ENCODE measurements around the gene SPON1.

SPON1 gene

GRCh38 chr11:13956988-13957387, 5.5 kb upstream of the SPON1 start:
- no peaks in the 10 kb centered on the region for H3K36me3 Mint-ChIP-seq (ENCODE audit: low read depth)
- ATAC-seq (no peak), DNase-seq (no peak)
- H3K4me3 Mint-ChIP-seq, result no peak overlapping the region
- no peak overlapping the region for H3K27ac Mint-ChIP-seq
- H3K4me1 Mint-ChIP-seq, result no peaks in the 10 kb centered on the region
- peaks cover 20% of the 10 kb centered on the region for H3K27me3 Mint-ChIP-seq
- no peaks in the 10 kb centered on the region for H3K9me3 Mint-ChIP-seq

GRCh38 chr11:13958641-13959400, 3.7 kb upstream of the SPON1 start:
- Mint-ChIP-seq H3K27me3 (peaks cover 28% of the 10 kb centered on the region), H3K4me3 (no peak overlapping the region), H3K9me3 (no peaks in the 10 kb centered on the region), H3K27ac (no peak overlapping the region), H3K4me1 (peaks cover 7% of the 10 kb centered on the region), H3K36me3 (ENCODE audit: low read depth) (no peaks in the 10 kb centered on the region)
- DNase-seq, result no peak
- ATAC-seq, result no peak

- no peak for DNase-seq
- no peak overlapping the region for H3K27ac Mint-ChIP-seq
- peaks cover 15% of the 10 kb centered on the region for H3K4me1 Mint-ChIP-seq
- H3K27me3 Mint-ChIP-seq, result peaks cover 55% of the 10 kb centered on the region
- no peaks in the 10 kb centered on the region for H3K9me3 Mint-ChIP-seq
- H3K4me3 Mint-ChIP-seq, result peak overlapping the region; percentile 41
- no peak for ATAC-seq
- H3K36me3 Mint-ChIP-seq (ENCODE audit: low read depth), result no peaks in the 10 kb centered on the region
Observed at GRCh38 chr11:13962198-13962561, 343 bp upstream of the SPON1 start.

- ATAC-seq (peak; percentile 55), DNase-seq (peak; percentile 49)
- H3K36me3 Mint-ChIP-seq (ENCODE audit: low read depth), result no peaks in the 10 kb centered on the region
- peaks cover 15% of the 10 kb centered on the region for H3K4me1 Mint-ChIP-seq
- H3K9me3 Mint-ChIP-seq, result no peaks in the 10 kb centered on the region
- H3K4me3 Mint-ChIP-seq, result peak overlapping the region; percentile 69
- peaks cover 55% of the 10 kb centered on the region for H3K27me3 Mint-ChIP-seq
- no peak overlapping the region for H3K27ac Mint-ChIP-seq
Observed at GRCh38 chr11:13963169-13963948, 836 bp downstream of the SPON1 start.

GRCh38 chr11:13963949-13964770, 1.6 kb downstream of the SPON1 start:
- H3K27ac Mint-ChIP-seq, result no peak overlapping the region
- peak overlapping the region; percentile 69 for H3K4me3 Mint-ChIP-seq
- DNase-seq (no peak), ATAC-seq (no peak)
- H3K4me1 Mint-ChIP-seq, result peaks cover 16% of the 10 kb centered on the region
- H3K9me3 Mint-ChIP-seq, result no peaks in the 10 kb centered on the region
- peaks cover 51% of the 10 kb centered on the region for H3K27me3 Mint-ChIP-seq
- H3K36me3 Mint-ChIP-seq (ENCODE audit: low read depth), result no peaks in the 10 kb centered on the region

GRCh38 chr11:13964771-13965074, 2.2 kb downstream of the SPON1 start:
- ATAC-seq (no peak), DNase-seq (no peak)
- Mint-ChIP-seq H3K4me1 (peaks cover 20% of the 10 kb centered on the region), H3K27me3 (peaks cover 50% of the 10 kb centered on the region), H3K27ac (no peak overlapping the region), H3K9me3 (no peaks in the 10 kb centered on the region), H3K36me3 (ENCODE audit: low read depth) (no peaks in the 10 kb centered on the region), H3K4me3 (no peak overlapping the region)

GRCh38 chr11:13965337-13965736, 2.8 kb downstream of the SPON1 start:
- DNase-seq (no peak), ATAC-seq (no peak)
- Mint-ChIP-seq H3K36me3 (ENCODE audit: low read depth) (no peaks in the 10 kb centered on the region), H3K4me3 (no peak overlapping the region), H3K27ac (no peak overlapping the region), H3K27me3 (peaks cover 46% of the 10 kb centered on the region), H3K4me1 (peaks cover 20% of the 10 kb centered on the region), H3K9me3 (no peaks in the 10 kb centered on the region)

GRCh38 chr11:13966013-13966412, 3.5 kb downstream of the SPON1 start:
- DNase-seq (no peak), ATAC-seq (no peak)
- Mint-ChIP-seq H3K36me3 (ENCODE audit: low read depth) (no peaks in the 10 kb centered on the region), H3K27ac (no peak overlapping the region), H3K27me3 (peaks cover 42% of the 10 kb centered on the region), H3K4me1 (peaks cover 22% of the 10 kb centered on the region), H3K9me3 (no peaks in the 10 kb centered on the region), H3K4me3 (no peak overlapping the region)

- ATAC-seq, result no peak
- Mint-ChIP-seq H3K36me3 (ENCODE audit: low read depth) (no peaks in the 10 kb centered on the region), H3K4me1 (peaks cover 23% of the 10 kb centered on the region), H3K27me3 (peaks cover 37% of the 10 kb centered on the region), H3K27ac (no peak overlapping the region), H3K4me3 (no peak overlapping the region), H3K9me3 (no peaks in the 10 kb centered on the region)
- DNase-seq, result no peak
Observed at GRCh38 chr11:13966486-13966885, 4.0 kb downstream of the SPON1 start.

GRCh38 chr11:13970986-13971385, 8.5 kb downstream of the SPON1 start:
- no peak overlapping the region for H3K27ac Mint-ChIP-seq
- no peak for ATAC-seq
- DNase-seq, result peak; percentile 16

GRCh38 chr11:13972043-13972910, 9.8 kb downstream of the SPON1 start:
- peak; percentile 53 for ATAC-seq

More at GRCh38 chr11:13970986-13971385, 8.5 kb downstream of the SPON1 start:
- H3K4me1 Mint-ChIP-seq, result peaks cover 16% of the 10 kb centered on the region
- no peaks in the 10 kb centered on the region for H3K9me3 Mint-ChIP-seq
- no peak overlapping the region for H3K4me3 Mint-ChIP-seq
- no peaks in the 10 kb centered on the region for H3K36me3 Mint-ChIP-seq (ENCODE audit: low read depth)
- peaks cover 9% of the 10 kb centered on the region for H3K27me3 Mint-ChIP-seq

GRCh38 chr11:13972944-13973343, 10.4 kb downstream of the SPON1 start:
- ATAC-seq (no peak), DNase-seq (no peak)
- Mint-ChIP-seq H3K4me3 (no peak overlapping the region), H3K27me3 (no peaks in the 10 kb centered on the region), H3K9me3 (no peaks in the 10 kb centered on the region), H3K27ac (no peak overlapping the region), H3K4me1 (peaks cover 16% of the 10 kb centered on the region), H3K36me3 (ENCODE audit: low read depth) (no peaks in the 10 kb centered on the region)

More at GRCh38 chr11:13972043-13972910, 9.8 kb downstream of the SPON1 start:
- H3K27me3 Mint-ChIP-seq, result no peaks in the 10 kb centered on the region
- DNase-seq, result no peak
- no peak overlapping the region for H3K4me3 Mint-ChIP-seq
- H3K9me3 Mint-ChIP-seq, result no peaks in the 10 kb centered on the region
- H3K4me1 Mint-ChIP-seq, result peaks cover 16% of the 10 kb centered on the region
- no peaks in the 10 kb centered on the region for H3K36me3 Mint-ChIP-seq (ENCODE audit: low read depth)
- H3K27ac Mint-ChIP-seq, result no peak overlapping the region

GRCh38 chr11:13974631-13975030, 12.1 kb downstream of the SPON1 start:
- H3K36me3 Mint-ChIP-seq (ENCODE audit: low read depth), result no peaks in the 10 kb centered on the region
- H3K27ac Mint-ChIP-seq, result no peak overlapping the region
- DNase-seq, result no peak
- no peaks in the 10 kb centered on the region for H3K9me3 Mint-ChIP-seq
- peaks cover 11% of the 10 kb centered on the region for H3K4me1 Mint-ChIP-seq
- no peaks in the 10 kb centered on the region for H3K27me3 Mint-ChIP-seq
- no peak for ATAC-seq
- no peak overlapping the region for H3K4me3 Mint-ChIP-seq

Measured in activated naive CD8-positive, alpha-beta T cell treated with anti-CD3 and anti-CD28 coated beads, Interleukin-2, amount 50 U/mL, for 24 hours (primary cell).